Thymus (tissue), 11 donors: ENCODE results near the gene DEPDC4. TPM values are rescaled to one million over a fixed set of nuclear protein-coding genes. Genes with fewer than 3 reads are reported as not detected.

Experiments used
- DNase-seq, 9 donors: peaks; one replicate each; pipeline ENCODE4 v3.0.0-alpha.2; 2013; ENCODE audit warnings: low spot score in 9 of 9, low read depth in 6 of 9, missing footprints in 1 of 9
- H3K27ac ChIP-seq, 2 donors: one replicate each; pipeline ENCODE4 v1.5.1; 2013; ENCODE audit warnings: control low read depth in 1 of 2, low read depth in 1 of 2, low read length in 1 of 2, mild to moderate bottlenecking in 1 of 2, moderate library complexity in 1 of 2
- H3K27me3 ChIP-seq, 2 donors: one replicate each; pipeline ENCODE4 v1.5.1; 2013; ENCODE audit warnings: low read length in 1 of 2; ENCODE audit not compliant: control insufficient read depth in 2 of 2, insufficient read depth in 1 of 2
- H3K36me3 ChIP-seq, 2 donors: one replicate each; pipeline ENCODE4 v1.5.1; 2013; ENCODE audit warnings: low read length in 1 of 2, mild to moderate bottlenecking in 1 of 2, moderate library complexity in 1 of 2; ENCODE audit not compliant: control insufficient read depth in 2 of 2, insufficient read depth in 2 of 2
- H3K4me1 ChIP-seq, 2 donors: one replicate each; pipeline ENCODE4 v1.5.1; 2013; ENCODE audit warnings: low read length in 2 of 2; ENCODE audit not compliant: control insufficient read depth in 2 of 2, insufficient read depth in 2 of 2
- H3K4me3 ChIP-seq, 2 donors: one replicate each; pipeline ENCODE4 v1.5.1; 2013; ENCODE audit warnings: low read length in 2 of 2, control low read depth in 1 of 2, mild to moderate bottlenecking in 1 of 2
- H3K9me3 ChIP-seq, 2 donors: one replicate each; pipeline ENCODE4 v1.5.1; 2013; ENCODE audit warnings: low read length in 1 of 2, mild to moderate bottlenecking in 1 of 2; ENCODE audit not compliant: control insufficient read depth in 2 of 2, insufficient read depth in 1 of 2
- WGBS: extraction: QIAGEN DNeasy Blood & Tissue Kit; methylation state at CpG from one replicate; pipeline ENCODE4 v1.1.7; 2013; 5-methylcytosine and 5-hydroxymethylcytosine counted together
- polyA plus RNA-seq: library from polyadenylated mRNA; stranded (reverse); fragments of 200-250 nt; gene quantifications from one replicate; pipeline ENCODE4 v1.2.3, GENCODE V29; 2013
- total RNA-seq: library from RNA; stranded (reverse); fragments of 120-200 nt; gene quantifications from one replicate; pipeline ENCODE4 v1.2.4, GENCODE V29; 2013
- donor health status: healthy.

Gene DEPDC4
- total and polyA plus RNA-seq, 2 donors = 0.94 to 2.0 TPM

GRCh38 chr12:100213016-100213891, 53.6 kb downstream of the DEPDC4 start:
- no peak overlapping the region for H3K27ac ChIP-seq
- peaks cover 17 to 36% of the 10 kb centered on the region in 2 donors for H3K36me3 ChIP-seq
- H3K9me3 ChIP-seq = no peaks in the 10 kb centered on the region
- H3K4me1 ChIP-seq = no peaks in the 10 kb centered on the region
- H3K4me3 ChIP-seq = no peak overlapping the region
- no peaks in the 10 kb centered on the region for H3K27me3 ChIP-seq
- 98% methylated on average over 5 of the region's 5 CpGs for WGBS
- no peak for DNase-seq

- Histone ChIP-seq H3K4me1 (no peaks in the 10 kb centered on the region), H3K4me3 (no peak overlapping the region), H3K9me3 (no peaks in the 10 kb centered on the region), H3K27ac (no peak overlapping the region), H3K36me3 (peaks cover 19 to 42% of the 10 kb centered on the region in 2 donors), H3K27me3 (no peaks in the 10 kb centered on the region)
- DNase-seq = no peak
- WGBS = 97% methylated on average over 2 of the region's 2 CpGs
These were observed 55.2 kb downstream of the DEPDC4 start for GRCh38 chr12:100211698-100212097.

GRCh38 chr12:100208834-100209233, 58.0 kb downstream of the DEPDC4 start:
- H3K9me3 ChIP-seq = no peaks in the 10 kb centered on the region
- H3K4me1 ChIP-seq = no peaks in the 10 kb centered on the region
- no peak overlapping the region for H3K27ac ChIP-seq
- no peak for DNase-seq
- H3K27me3 ChIP-seq = no peaks in the 10 kb centered on the region
- peaks cover 19 to 35% of the 10 kb centered on the region in 2 donors for H3K36me3 ChIP-seq
- WGBS = 98% methylated on average over 5 of the region's 5 CpGs
- H3K4me3 ChIP-seq = no peak overlapping the region

- no peak overlapping the region for H3K4me3 ChIP-seq
- H3K4me1 ChIP-seq = no peaks in the 10 kb centered on the region
- no peak for DNase-seq
- no peak overlapping the region for H3K27ac ChIP-seq
- H3K36me3 ChIP-seq = peaks cover 14 to 29% of the 10 kb centered on the region in 2 donors
- no peaks in the 10 kb centered on the region for H3K27me3 ChIP-seq
- WGBS = over 99% methylated on average over 2 of the region's 2 CpGs
- H3K9me3 ChIP-seq = no peaks in the 10 kb centered on the region
These were observed 59.6 kb downstream of the DEPDC4 start for GRCh38 chr12:100207311-100207710.

GRCh38 chr12:100201604-100202423, 65.1 kb downstream of the DEPDC4 start:
- Histone ChIP-seq H3K36me3 (peaks cover 3 to 4% of the 10 kb centered on the region in 2 donors), H3K4me1 (peaks cover 10 to 13% of the 10 kb centered on the region in 2 donors), H3K9me3 (peaks cover 0 to 1% of the 10 kb centered on the region in 2 donors), H3K4me3 (peak overlapping the region; percentile 59 to 94), H3K27ac (peak overlapping the region in 1 of 2 donors; percentile 96), H3K27me3 (no peaks in the 10 kb centered on the region)
- WGBS = 94% methylated on average over 24 of the region's 24 CpGs
- DNase-seq = no peak

GRCh38 chr12:100200463-100201181, 66.3 kb downstream of the DEPDC4 start, which contains the start of gene ACTR6:
Gene ACTR6, plus strand, starts transcription at chr12:100200815. Its CDS starts 37 bp downstream, at chr12:100200852.
- DNase-seq = peak; percentile 95 to 99 (median 99)
- WGBS = under 1% methylated on average over 38 of the region's 38 CpGs
- peaks cover 0 to 1% of the 10 kb centered on the region in 2 donors for H3K9me3 ChIP-seq

GRCh38 chr12:100199347-100200149, 67.3 kb downstream of the DEPDC4 start:
- DNase-seq = peak in 7 of 9 donors; percentile 30 to 72 (median 43)
- Histone ChIP-seq H3K27me3 (no peaks in the 10 kb centered on the region), H3K27ac (peak overlapping the region; percentile 72 to 96), H3K36me3 (peaks cover 6 to 8% of the 10 kb centered on the region in 2 donors), H3K9me3 (peaks cover 0 to 1% of the 10 kb centered on the region in 2 donors), H3K4me3 (peak overlapping the region; percentile 59 to 94), H3K4me1 (peaks cover 10 to 13% of the 10 kb centered on the region in 2 donors)
- WGBS = under 1% methylated on average over 79 of the region's 79 CpGs

More at GRCh38 chr12:100200463-100201181, 66.3 kb downstream of the DEPDC4 start, which contains the start of gene ACTR6:
- H3K27ac ChIP-seq = peak within 1 kb of the TSS; percentile 80 to 96
- peaks cover 10 to 13% of the 10 kb centered on the region in 2 donors for H3K4me1 ChIP-seq
- H3K4me3 ChIP-seq = peak within 1 kb of the TSS; percentile 59 to 94
- no peaks in the 10 kb centered on the region for H3K27me3 ChIP-seq
- H3K36me3 ChIP-seq = no peaks in the 10 kb centered on the region

- Histone ChIP-seq H3K27me3 (no peaks in the 10 kb centered on the region), H3K36me3 (peaks cover 9 to 10% of the 10 kb centered on the region in 2 donors), H3K27ac (peak overlapping the region in 1 of 2 donors; percentile 72), H3K4me1 (peaks cover 10 to 13% of the 10 kb centered on the region in 2 donors), H3K4me3 (peak overlapping the region; percentile 59 to 94), H3K9me3 (peaks cover 0 to 1% of the 10 kb centered on the region in 2 donors)
- 62% methylated on average over 6 of the region's 6 CpGs for WGBS
- no peak for DNase-seq
These were observed 67.9 kb downstream of the DEPDC4 start for GRCh38 chr12:100199023-100199346.
